Astrocyte of the cerebellum (primary cell): ENCODE data around the gene POP5.
A peak's percentile ranks its signal among the peaks of the same experiment; 100 is the strongest.

Source experiments
- DNase-seq: peaks from one replicate; pipeline ENCODE4 v3.0.0-alpha.2; 2011; ENCODE audit warnings: low read depth
- H3K4me3 ChIP-seq: 2 replicates; pipeline ENCODE4 v1.5.1; 2011; ENCODE audit warnings: mild to moderate bottlenecking, low read depth, low read length, moderate library complexity
- in situ Hi-C: cut with HindIII; loops from 2 replicates; pipeline ENCODE4 v1.10.0; 2017; ENCODE audit warnings: low sequenced_read_pairs
- TF ChIP-seq, protein P1 (sequence below): IDR thresholded peaks from 2 replicates; pipeline ENCODE4 v1.5.1; 2012; ENCODE audit warnings: low read length, low read depth, moderate library complexity, mild to moderate bottlenecking; ENCODE audit errors: missing control alignments

Gene POP5

DNA sequence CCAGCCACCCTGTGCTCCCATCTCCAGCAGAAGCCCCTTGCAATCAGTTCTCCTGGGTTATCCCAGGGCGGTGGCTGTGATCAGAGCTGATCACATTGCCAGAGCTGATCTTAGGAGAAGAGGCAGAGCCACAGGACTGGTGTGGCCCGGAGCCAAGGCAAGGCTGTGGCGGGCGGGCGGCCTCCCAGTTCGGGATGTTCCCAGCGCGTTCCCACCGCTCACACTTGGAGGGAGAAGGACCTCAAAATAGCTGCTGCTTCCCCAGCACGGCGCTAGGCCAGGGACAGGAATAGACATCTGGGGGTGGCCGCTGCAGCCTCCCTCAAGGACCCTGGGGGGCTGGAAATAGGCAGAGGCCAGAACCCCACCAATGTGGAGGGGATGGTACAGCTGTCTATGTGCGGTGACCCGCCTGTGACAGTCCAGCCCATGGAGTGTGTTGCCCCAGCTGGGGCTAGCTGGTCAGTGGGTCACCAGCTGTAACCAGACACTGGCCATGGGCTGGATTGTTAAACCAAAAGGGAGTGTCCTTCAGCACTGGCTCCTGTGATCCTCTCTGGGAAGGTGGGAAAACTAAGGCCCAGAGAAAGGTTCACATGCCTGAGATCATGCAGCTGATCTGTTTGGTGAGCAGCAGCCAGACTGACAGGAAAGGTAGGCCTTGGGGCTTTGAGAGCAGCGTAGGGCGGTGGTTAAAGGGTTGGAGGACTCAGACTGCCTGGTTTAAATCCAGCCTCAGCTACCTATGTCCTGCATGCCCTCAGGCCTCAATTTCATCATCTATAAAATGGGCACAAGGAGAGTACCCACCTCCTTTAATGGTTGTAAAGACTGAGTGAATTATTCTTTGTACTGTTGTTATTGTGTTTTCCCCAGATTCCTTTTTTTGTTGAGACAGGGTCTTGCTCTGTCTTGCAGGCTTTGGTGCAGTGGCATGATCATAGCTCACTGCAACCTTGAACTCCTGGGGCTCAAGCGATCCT, 8.0 kb upstream of the POP5 start:
- H3K4me3 ChIP-seq = no peak overlapping the region
- no peak for DNase-seq
- in situ Hi-C loops = loop anchor here (25.0 kb wide), 1 partner anchor 123 kb away; the partner anchor contains the start of gene UNC119B
- TF ChIP-seq, protein P1, sequence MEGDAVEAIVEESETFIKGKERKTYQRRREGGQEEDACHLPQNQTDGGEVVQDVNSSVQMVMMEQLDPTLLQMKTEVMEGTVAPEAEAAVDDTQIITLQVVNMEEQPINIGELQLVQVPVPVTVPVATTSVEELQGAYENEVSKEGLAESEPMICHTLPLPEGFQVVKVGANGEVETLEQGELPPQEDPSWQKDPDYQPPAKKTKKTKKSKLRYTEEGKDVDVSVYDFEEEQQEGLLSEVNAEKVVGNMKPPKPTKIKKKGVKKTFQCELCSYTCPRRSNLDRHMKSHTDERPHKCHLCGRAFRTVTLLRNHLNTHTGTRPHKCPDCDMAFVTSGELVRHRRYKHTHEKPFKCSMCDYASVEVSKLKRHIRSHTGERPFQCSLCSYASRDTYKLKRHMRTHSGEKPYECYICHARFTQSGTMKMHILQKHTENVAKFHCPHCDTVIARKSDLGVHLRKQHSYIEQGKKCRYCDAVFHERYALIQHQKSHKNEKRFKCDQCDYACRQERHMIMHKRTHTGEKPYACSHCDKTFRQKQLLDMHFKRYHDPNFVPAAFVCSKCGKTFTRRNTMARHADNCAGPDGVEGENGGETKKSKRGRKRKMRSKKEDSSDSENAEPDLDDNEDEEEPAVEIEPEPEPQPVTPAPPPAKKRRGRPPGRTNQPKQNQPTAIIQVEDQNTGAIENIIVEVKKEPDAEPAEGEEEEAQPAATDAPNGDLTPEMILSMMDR = no peak

DNA sequence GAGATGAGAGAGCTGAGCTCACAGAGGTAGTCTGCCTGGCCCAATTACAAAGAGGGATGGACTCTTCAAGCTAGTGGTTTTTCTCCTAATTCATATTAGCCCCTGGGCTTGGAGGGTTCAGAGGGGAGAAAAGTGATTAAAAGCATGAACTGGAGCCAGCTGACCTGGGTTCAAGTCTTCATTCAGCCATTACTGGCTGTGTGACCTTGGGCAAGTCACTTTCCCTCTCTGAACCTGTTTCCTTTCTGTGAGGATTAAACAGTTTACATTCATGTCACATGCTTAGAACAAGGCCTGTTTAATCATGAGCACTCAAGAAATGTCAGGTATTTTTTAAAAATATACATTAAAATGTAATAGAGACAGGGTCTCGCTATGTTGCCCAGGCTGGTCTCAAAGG, 7.2 kb upstream of the POP5 start:
- no peak for DNase-seq
- in situ Hi-C loops = loop anchor here (25.0 kb wide), 1 partner anchor 124 kb away; the partner anchor contains the start of gene UNC119B
- TF ChIP-seq, protein P1 = no peak
- H3K4me3 ChIP-seq = no peak overlapping the region

GRCh38 chr12:120586860-120587259, 5.7 kb upstream of the POP5 start:
- H3K4me3 ChIP-seq = no peak overlapping the region
- no peak for DNase-seq
- TF ChIP-seq, protein P1 = no peak
- in situ Hi-C loops = loop anchor here (25.0 kb wide), 1 partner anchor 125 kb away; the partner anchor contains the start of gene UNC119B

GRCh38 chr12:120586206-120586605, 5.0 kb upstream of the POP5 start:
- TF ChIP-seq, protein P1 = no peak
- H3K4me3 ChIP-seq = no peak overlapping the region
- DNase-seq = no peak
- in situ Hi-C loops = loop anchor here (25.0 kb wide), 1 partner anchor 126 kb away; the partner anchor contains the start of gene UNC119B

DNA sequence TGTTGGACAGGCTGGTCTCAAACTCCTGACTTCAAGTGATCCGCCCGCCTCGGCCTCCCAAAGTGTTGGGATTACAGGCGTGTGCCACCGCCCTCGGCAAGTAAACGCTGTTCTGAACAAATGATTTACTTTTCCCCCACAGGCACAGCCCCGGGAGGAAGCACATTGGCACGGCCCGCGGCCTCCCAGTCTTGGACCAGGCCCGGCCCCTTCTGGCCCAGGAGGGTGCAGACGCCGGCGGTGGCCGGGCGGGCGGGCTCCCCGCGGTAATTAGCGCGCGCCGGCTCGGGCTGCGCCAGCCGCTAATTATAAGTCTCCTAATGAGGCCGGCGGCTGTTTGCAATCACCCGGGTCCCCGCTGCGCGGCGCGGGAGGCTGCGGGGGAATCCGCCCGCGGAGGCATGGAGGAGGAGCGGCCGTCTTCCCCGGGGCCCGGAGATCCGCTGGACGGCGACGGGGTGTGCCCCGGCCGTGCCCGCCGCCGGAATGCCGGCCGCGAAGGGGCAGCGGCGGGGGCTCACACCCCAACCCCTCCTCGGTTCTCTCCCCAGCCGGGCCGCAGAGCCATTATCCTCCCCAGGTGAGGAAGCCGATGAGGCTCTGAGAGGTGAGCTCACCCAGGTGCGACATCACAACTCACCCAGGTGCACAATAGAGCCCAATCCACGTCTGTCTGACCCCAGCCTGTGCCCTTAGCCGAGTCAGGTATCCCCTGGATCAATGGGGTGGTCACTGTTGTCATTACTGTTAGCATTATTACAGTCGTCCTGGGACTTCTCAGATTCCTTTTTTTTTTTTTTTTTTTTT, 3.3 kb upstream of the POP5 start:
- no peak for DNase-seq
- peak overlapping the region; percentile 32 for H3K4me3 ChIP-seq
- TF ChIP-seq, protein P1 = peak; percentile 13
- in situ Hi-C loops = loop anchor here (25.0 kb wide), 1 partner anchor 128 kb away; the partner anchor contains the start of gene UNC119B

- H3K4me3 ChIP-seq = no peak overlapping the region
- in situ Hi-C loops = loop anchor here (25.0 kb wide), 1 partner anchor 129 kb away; the partner anchor contains the start of gene UNC119B
- TF ChIP-seq, protein P1 = peak; percentile 93
- DNase-seq = peak; percentile 28
Measured at GRCh38 chr12:120583478-120584030, 2.4 kb upstream of the POP5 start.
